Muscle layer of duodenum (tissue), 2 donors: Measurements from ENCODE around the gene MYO1G.

Experiments
- H3K27ac ChIP-seq: one replicate; pipeline ENCODE4 v1.7.0; 2013; ENCODE audit warnings: mild to moderate bottlenecking, low read length
- H3K27me3 ChIP-seq: one replicate; pipeline ENCODE4 v1.7.0; 2013; ENCODE audit warnings: low read depth, mild to moderate bottlenecking, control low read depth, low read length
- H3K36me3 ChIP-seq, 2 donors: one replicate each; pipeline ENCODE4 v1.7.0; 2013; ENCODE audit warnings: low read length in 2 of 2, control low read depth in 1 of 2, mild to moderate bottlenecking in 1 of 2; ENCODE audit not compliant: insufficient read depth in 2 of 2, control insufficient read depth in 1 of 2
- H3K4me1 ChIP-seq, 2 donors: one replicate each; pipeline ENCODE4 v1.7.0; 2013; ENCODE audit warnings: low read length in 2 of 2, mild to moderate bottlenecking in 2 of 2, control low read depth in 1 of 2, moderate library complexity in 1 of 2; ENCODE audit not compliant: insufficient read depth in 2 of 2, control insufficient read depth in 1 of 2
- H3K4me3 ChIP-seq, 2 donors: one replicate each; pipeline ENCODE4 v1.7.0; 2013; ENCODE audit warnings: low read length in 2 of 2, low read depth in 1 of 2, mild to moderate bottlenecking in 1 of 2
- H3K9me3 ChIP-seq, 2 donors: one replicate each; pipeline ENCODE4 v1.7.0; 2013; ENCODE audit warnings: low read length in 2 of 2, control low read depth in 1 of 2, mild to moderate bottlenecking in 1 of 2; ENCODE audit not compliant: control insufficient read depth in 1 of 2
- donor health status: healthy.

The MYO1G gene

DNA sequence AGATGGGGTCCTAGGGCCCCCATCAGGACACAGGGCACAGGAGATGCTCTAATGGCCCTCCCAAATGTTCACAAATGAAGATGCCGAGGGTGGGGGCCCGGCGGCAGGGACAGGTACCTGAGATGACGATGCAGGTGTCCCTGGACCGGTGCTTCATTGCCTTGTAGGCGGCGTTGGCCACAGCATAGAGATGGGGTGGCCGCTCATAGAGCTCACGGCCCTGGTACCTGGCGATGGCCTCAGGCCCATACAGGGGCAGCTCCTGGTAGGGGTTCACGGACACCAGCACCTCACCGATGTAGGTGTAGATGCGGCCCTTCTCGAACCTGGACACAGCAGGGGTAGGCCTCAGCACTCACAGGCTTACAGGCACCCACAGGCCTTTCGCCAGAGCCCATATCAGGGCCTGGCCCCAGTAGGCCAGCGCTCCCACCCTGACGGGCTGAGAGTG lies 2.0 kb downstream of the MYO1G start:
- H3K4me3 ChIP-seq: no peak overlapping the region
- no peaks in the 10 kb centered on the region for H3K27me3 ChIP-seq
- no peaks in the 10 kb centered on the region for H3K9me3 ChIP-seq
- H3K36me3 ChIP-seq: peaks cover 0 to 4% of the 10 kb centered on the region in 2 donors
- no peak overlapping the region for H3K27ac ChIP-seq
- H3K4me1 ChIP-seq: peaks cover 0 to 9% of the 10 kb centered on the region in 2 donors

DNA sequence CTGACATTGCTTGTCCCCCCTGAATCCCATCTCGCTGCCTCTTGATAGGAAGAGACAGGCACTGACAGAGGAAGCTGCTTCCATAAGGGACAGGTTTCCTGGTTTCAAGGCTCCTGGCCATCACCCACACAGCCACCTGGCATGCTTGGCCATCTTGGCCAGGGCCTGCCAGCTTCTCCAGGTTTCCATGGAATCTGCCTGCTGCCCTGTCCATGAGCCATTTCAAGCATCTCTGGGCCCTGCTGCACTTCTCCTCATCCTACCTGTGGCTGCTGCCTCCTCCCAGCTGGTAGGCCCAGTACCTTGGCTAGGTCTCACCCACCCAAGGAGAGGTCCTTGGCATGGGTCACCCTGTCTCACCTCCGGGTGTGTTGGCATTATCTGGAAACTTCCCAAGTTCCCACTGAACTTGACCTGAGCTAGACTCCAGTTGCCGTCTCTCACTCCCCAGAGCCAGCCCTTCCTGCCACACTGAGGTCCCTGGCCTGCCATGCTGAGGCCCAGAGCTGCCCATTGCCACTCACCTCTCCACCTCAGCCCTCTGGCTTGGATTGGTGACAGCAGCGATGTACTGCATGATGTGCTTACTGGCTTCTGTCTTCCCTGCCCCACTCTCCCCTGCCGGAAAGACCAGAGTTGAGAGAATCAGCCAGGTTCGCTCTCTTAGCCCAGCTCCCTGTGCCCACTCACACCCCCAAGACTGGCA lies 2.6 kb downstream of the MYO1G start:
- H3K36me3 ChIP-seq: peaks cover 4 to 5% of the 10 kb centered on the region in 2 donors
- H3K4me1 ChIP-seq: peaks cover 0 to 7% of the 10 kb centered on the region in 2 donors
- H3K27me3 ChIP-seq: no peaks in the 10 kb centered on the region
- H3K27ac ChIP-seq: no peak overlapping the region
- H3K9me3 ChIP-seq: no peaks in the 10 kb centered on the region
- no peak overlapping the region for H3K4me3 ChIP-seq

DNA sequence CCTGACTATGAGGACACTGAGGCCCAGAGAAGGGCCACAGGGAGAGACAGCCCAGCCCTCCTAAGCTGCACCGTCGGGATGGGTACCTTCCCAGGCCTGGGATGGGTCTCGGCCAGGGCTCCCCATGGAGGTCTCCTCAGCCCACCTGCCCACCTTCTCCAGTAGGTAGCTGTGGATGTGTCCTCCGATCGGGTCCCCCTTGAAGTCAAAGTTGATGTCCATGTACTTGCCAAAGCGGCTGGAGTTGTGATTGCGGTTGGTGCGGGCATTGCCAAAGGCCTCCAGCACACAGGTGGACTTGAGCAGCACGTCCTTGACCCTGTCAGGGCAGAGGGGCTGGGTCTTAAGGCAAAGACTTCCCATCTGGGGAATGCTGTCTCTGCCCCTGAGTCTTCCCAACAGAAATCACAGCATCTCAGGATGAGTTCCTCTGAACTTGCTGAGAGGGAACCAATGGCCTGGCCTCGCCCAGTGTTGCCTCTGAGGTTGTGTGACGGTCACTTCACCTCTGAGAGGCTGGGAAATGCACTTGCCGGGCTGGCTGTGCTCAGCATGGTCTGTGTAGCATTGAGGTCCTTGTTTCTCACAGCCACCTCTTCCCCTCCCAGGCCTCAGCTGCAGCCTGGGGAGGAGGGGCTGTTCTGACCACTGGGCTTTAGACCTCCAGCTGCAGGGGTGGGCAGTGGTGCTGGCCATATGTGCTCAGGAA lies 3.3 kb downstream of the MYO1G start:
- Histone ChIP-seq H3K27me3 (no peaks in the 10 kb centered on the region), H3K4me3 (no peak overlapping the region), H3K4me1 (peaks cover 0 to 7% of the 10 kb centered on the region in 2 donors), H3K36me3 (peaks cover 4 to 6% of the 10 kb centered on the region in 2 donors), H3K9me3 (no peaks in the 10 kb centered on the region), H3K27ac (no peak overlapping the region)

DNA sequence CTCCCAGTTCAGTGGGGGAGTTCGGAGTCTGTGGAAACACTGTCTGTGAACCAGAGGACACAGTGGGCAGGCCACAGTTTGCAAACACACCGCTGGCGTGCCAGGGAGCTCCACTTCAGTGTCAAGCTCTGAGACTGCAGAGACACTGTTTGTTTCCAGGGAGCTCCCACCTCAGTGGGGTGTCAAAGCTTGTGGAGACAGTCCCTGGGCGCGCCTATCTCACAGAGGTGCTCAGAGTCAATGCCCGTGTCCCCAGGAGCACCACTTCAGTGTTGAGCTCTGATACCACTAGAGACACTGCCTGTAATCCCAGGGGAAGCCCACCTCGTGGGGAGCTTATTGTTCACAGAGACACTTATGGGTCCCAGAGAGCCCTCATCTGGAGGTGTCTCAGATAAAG lies 4.3 kb downstream of the MYO1G start:
- no peak overlapping the region for H3K27ac ChIP-seq
- no peak overlapping the region for H3K4me3 ChIP-seq
- no peaks in the 10 kb centered on the region for H3K27me3 ChIP-seq
- peaks cover 0 to 3% of the 10 kb centered on the region in 2 donors for H3K4me1 ChIP-seq
- peaks cover 4 to 6% of the 10 kb centered on the region in 2 donors for H3K36me3 ChIP-seq
- H3K9me3 ChIP-seq: no peaks in the 10 kb centered on the region

DNA sequence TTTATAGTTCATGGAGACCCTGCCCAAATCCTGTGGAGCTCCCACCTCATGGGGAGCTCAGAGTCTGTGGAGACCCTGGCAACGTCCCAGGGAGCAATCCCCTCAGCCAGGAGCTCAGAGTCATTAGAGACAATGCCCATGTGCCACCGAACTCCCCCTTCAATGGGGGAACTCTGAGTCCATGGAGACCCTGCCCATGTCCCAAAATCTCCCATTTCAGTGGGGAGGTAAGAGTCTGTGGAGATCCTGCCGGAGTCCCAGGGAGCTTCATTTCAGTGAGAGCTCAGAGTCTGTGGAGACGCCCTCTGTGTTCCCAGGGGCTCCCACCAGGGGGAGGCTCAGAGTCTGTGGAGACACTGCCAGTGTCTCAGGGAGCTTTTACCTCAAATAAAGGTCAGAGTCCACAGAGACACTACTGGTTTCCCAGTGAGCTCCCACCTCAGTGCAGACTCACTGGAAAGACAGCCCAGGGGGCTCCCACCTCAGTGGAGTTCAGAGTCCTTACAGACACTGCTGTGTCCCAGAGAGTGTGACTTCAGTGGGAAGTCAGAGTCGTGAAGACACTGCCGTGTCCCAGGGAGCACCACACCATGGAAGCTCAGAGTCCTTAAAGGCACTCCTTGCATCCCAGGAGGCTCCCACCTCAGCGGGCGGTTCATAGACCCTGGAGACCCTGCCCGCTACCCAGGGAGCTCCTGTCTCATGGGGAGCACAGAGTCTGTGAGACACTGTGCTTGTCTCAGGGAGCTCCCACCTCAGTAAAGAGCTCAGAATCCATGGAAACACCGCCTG lies 5.0 kb downstream of the MYO1G start:
- Histone ChIP-seq H3K27ac (no peak overlapping the region), H3K4me1 (no peaks in the 10 kb centered on the region), H3K36me3 (peaks cover 3 to 6% of the 10 kb centered on the region in 2 donors)

DNA sequence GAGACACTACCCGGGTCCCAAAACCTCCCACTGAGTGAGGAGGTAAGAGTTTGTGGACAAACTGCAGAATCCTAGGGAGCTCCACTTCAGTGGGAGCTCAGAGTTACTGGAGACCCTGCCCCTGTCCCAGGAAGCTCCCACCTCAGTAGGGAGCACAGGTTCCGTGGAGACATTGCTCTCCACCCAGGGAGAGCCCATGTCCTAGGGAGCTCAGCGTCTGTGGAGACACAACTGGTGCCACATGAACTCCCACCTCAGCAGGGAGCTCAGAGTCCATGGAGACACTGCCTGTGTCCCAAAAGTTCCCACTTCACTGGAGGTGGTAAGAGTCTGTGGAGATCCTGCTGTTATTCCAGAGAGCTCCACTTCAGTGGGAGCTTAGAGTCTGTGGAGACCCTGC lies 6.3 kb downstream of the MYO1G start:
- Histone ChIP-seq H3K36me3 (peaks cover 0 to 6% of the 10 kb centered on the region in 2 donors), H3K27me3 (no peaks in the 10 kb centered on the region), H3K4me3 (no peak overlapping the region), H3K4me1 (no peaks in the 10 kb centered on the region), H3K27ac (no peak overlapping the region), H3K9me3 (no peaks in the 10 kb centered on the region)

More for the DNA sequence above, 5.0 kb downstream of the MYO1G start:
- H3K9me3 ChIP-seq: no peaks in the 10 kb centered on the region
- no peak overlapping the region for H3K4me3 ChIP-seq
- H3K27me3 ChIP-seq: no peaks in the 10 kb centered on the region

DNA sequence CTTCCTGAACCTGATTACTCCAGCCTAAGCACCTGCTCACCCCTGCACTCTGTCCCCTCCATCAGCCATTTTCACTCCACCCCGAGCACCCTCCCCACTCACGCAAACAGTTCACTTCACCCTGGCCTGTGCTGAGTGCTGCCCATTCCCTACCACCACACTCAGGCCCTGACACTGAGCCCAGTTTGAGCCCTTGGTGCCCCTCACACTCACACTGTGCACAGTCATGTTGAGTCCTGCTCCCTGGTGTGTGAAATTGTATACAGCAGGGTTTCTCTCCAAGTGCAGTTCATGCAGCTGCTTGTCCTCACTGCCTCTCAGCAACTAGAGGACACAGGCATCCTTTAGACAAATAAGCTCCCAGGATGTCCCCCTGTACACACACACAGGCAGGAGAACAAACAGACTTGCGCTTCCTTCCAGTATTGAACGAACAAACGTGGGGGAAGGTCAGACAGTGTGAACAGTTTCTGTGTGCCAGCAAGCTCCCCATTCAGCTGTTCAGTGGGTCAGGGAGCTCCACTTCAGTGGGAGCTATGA lies 6.8 kb downstream of the MYO1G start:
- H3K27ac ChIP-seq: no peak overlapping the region
- no peaks in the 10 kb centered on the region for H3K27me3 ChIP-seq
- no peak overlapping the region for H3K4me3 ChIP-seq
- no peaks in the 10 kb centered on the region for H3K9me3 ChIP-seq
- H3K36me3 ChIP-seq: peaks cover 0 to 6% of the 10 kb centered on the region in 2 donors
- no peaks in the 10 kb centered on the region for H3K4me1 ChIP-seq

DNA sequence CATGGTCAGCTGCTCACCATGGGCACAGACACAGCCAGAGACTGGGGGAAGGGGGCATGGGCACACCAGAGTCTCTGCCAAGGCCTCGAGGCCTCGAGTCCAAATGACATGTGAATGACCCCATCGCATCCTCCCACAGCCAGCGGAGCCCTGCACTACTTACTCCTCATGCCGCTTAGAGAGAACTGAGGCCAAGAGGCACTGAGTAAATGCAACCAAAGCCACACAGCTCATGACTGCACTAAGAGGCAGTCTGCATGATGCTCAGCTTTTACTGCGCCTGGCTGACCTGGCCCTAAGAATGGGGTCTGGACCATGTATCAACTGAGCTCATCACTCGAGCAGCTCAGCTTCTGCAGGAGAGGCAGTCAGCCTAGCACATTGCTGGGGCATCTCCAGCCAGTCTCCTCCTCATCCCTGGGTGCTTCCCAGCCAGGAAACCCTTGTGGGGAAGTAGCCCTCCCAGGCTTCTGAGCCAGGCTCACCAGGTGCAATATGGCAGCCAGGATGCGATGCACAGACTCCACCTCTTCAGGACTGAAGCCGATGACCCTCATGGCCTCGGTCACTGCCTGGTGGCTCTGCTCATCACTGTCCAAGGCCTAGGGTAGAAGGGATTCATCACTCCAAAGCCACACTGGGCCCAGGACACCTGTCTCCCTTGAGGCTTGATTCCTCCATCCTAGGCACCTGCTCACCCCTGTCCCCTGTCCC lies 7.5 kb downstream of the MYO1G start:
- H3K4me1 ChIP-seq: no peaks in the 10 kb centered on the region
- peaks cover 0 to 6% of the 10 kb centered on the region in 2 donors for H3K36me3 ChIP-seq
- no peaks in the 10 kb centered on the region for H3K9me3 ChIP-seq
- no peaks in the 10 kb centered on the region for H3K27me3 ChIP-seq
- no peak overlapping the region for H3K27ac ChIP-seq
- no peak overlapping the region for H3K4me3 ChIP-seq

DNA sequence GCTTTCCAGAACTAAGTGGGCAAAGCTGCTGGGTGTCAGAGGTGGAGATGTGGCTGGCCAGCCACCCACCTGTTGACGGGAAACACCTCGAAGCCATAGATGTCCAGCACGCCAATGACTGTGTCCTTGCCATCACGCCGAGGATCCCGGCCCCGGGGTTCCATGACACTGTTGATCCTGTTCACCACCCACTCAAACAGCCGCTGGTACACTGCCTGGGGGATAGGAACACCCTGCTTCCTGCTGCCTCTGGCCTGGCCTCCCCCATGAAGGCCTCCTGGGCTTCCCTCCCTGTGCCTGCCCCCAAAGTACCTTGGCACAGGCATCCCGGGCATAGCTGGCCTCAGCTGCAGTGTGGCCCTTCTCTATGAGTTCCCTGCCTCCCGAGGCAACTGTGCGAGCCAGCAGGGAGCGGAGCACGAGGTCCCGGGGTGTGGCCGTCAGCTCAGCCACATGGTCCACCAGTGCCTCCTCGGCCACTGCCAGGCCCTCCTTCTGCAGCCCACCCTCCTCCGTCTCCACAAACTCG lies 8.2 kb downstream of the MYO1G start:
- Histone ChIP-seq H3K9me3 (no peaks in the 10 kb centered on the region), H3K4me3 (no peak overlapping the region), H3K27ac (no peak overlapping the region), H3K4me1 (no peaks in the 10 kb centered on the region), H3K36me3 (peaks cover 0 to 6% of the 10 kb centered on the region in 2 donors), H3K27me3 (no peaks in the 10 kb centered on the region)

DNA sequence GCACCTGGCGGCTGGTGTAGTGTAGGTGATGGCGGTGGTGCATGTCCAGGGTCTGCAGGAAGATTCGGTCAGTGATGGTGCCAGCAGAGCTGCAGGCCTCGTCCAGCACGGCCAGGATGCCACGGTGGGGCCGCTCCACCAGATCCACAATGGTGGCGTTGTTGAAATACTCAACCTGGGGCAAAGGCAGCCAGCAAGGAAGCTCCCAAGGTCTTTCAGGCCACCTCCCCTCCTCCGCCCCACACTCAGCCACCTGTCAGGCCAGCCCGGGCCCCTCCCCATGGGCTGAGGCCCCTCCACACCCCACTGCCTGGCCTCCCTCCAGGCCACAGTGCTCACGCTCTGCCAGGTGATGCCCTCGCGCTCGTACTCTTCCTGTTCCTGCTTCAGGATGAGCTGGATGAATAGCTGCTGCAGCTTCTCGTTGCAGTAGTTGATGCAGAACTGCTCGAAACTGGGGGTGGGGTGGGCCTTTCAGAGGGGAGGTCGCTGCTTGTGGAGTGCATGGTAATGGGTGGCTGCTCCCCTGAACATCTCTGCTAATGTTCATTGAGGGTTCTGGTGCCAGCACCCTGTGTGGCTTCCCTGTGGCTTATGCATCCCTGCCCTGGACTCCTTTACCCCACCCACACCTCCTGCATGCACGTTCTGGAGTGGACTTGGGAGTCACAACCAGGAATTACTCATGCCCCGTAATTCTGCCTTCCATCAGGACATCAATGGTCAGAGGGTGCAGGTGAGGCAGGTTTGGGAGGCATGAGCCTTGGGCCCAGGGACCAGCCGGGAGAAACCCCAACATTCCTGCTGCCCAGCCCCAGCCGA lies 8.9 kb downstream of the MYO1G start:
- Histone ChIP-seq H3K9me3 (no peaks in the 10 kb centered on the region), H3K27ac (no peak overlapping the region), H3K4me1 (no peaks in the 10 kb centered on the region), H3K4me3 (no peak overlapping the region), H3K36me3 (peaks cover 0 to 6% of the 10 kb centered on the region in 2 donors), H3K27me3 (no peaks in the 10 kb centered on the region)
